Esophagus muscularis mucosa (tissue), 4 donors: Measurements from ENCODE around the gene PCP2. TPM values are rescaled to one million over a fixed set of nuclear protein-coding genes. Genes with fewer than 3 reads are reported as not detected.

Experiments used
- DNase-seq: peaks from one replicate; pipeline ENCODE4 v3.0.0-alpha.2; 2017; ENCODE audit errors: extremely low spot score
- H3K27ac ChIP-seq, 4 donors: fragments of 200-600 bp; sonication (generic); replicated peaks in 1 of 4; 1 replicate in 3 of 4; 2 replicates in 1 of 4; pipeline ENCODE4 v1.5.1; 2016 to 2019; ENCODE audit warnings: mild to moderate bottlenecking in 1 of 4
- H3K27me3 ChIP-seq, 4 donors: fragments of 200-600 bp; sonication (generic); one replicate each; pipeline versions ENCODE4 v1.5.1 to v1.6.0; 2016 to 2019
- H3K36me3 ChIP-seq, 4 donors: fragments of 200-600 bp; sonication (generic); one replicate each; pipeline ENCODE4 v1.5.1; 2016 to 2019
- H3K4me1 ChIP-seq, 4 donors: fragments of 200-600 bp; sonication (generic); one replicate each; pipeline ENCODE4 v1.5.1; 2016 to 2019
- H3K4me3 ChIP-seq, 4 donors: fragments of 200-600 bp; sonication (generic); 1 replicate in 2 of 4; 2 replicates in 2 of 4; pipeline ENCODE4 v1.5.1; 2016 to 2019; ENCODE audit warnings: mild to moderate bottlenecking in 4 of 4, moderate library complexity in 1 of 4
- H3K9me3 ChIP-seq, 4 donors: fragments of 200-600 bp; sonication (generic); 1 replicate in 3 of 4; 2 replicates in 1 of 4; pipeline ENCODE4 v1.5.1; 2016 to 2019
- EP300 ChIP-seq: sonication (generic); formaldehyde crosslinking; IDR thresholded peaks from one replicate; pipeline ENCODE4 v1.6.1; 2017; ENCODE audit warnings: antibody characterized with exemption
- POLR2A ChIP-seq: fragments of 450-650 bp; IDR thresholded peaks from one replicate; pipeline ENCODE4 v1.6.1; 2017; ENCODE audit warnings: antibody characterized with exemption, moderate library complexity, mild to moderate bottlenecking, low read depth
- POLR2AphosphoS5 ChIP-seq, 2 donors: sonication (generic); formaldehyde crosslinking; IDR thresholded peaks; one replicate each; pipeline ENCODE4 v1.6.1; 2017; ENCODE audit warnings: antibody characterized with exemption in 2 of 2
- WGBS: methylation state at CpG from one replicate; pipeline ENCODE4 v1.1.5; 2018; 5-methylcytosine and 5-hydroxymethylcytosine counted together
- intact Hi-C: fragments of 100-400 bp; cut with DNase I; formaldehyde crosslinking; loops from one replicate; pipeline ENCODE4 v1.15.1; 2023
- small RNA-seq, 3 donors: library from RNA; depleted of rRNA; stranded (forward); fragments of <200 nt; gene quantifications; one replicate each; pipeline ENCODE3, GENCODE V24; 2016
- total RNA-seq, 4 donors: library from RNA; depleted of rRNA; stranded (reverse); fragments of >200 nt; gene quantifications; one replicate each; pipeline versions ENCODE4 v1.1.0 to v1.2.1, GENCODE V29; 2016
- TF ChIP-seq, protein P1 (sequence below), 3 experiments: fragments of 200-600 bp in 2 of 3; fragments of 450-650 bp in 1 of 3; sonication (generic) in 2 of 3; IDR thresholded peaks; one replicate each; pipeline ENCODE4 v1.5.1; 2017 to 2019; ENCODE audit warnings: antibody characterized with exemption in 3 of 3, mild to moderate bottlenecking in 2 of 3, moderate library complexity in 1 of 3

The PCP2 gene
- total RNA-seq, 4 donors from 2014 or later, result not detected

DNA sequence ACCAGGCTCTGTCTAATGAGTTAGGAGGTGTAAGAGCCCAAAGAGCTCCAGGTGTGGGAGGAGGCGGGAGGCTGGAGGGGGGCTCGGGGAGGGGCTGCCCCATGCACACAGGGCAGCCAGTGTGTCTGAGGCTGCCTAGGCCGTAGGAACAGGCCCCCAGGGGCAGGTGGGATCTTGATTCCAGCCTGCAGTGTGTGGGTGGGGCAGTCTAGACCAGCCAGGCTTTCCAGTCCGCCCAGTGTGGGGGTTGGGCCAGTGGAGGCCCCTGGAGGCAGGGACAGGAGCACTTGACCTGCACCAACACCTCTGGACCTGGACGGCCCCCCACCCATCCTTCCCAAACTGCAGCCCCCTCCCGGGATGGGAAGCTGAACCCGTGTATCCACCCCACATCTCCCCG is 43.3 kb downstream of the PCP2 start:
- WGBS, result 71% methylated on average over 3 of the region's 8 CpGs

GRCh38 chr19:7589822-7590221 is 43.7 kb downstream of the PCP2 start:
- intact Hi-C loops, result no loop called here
- no peak for DNase-seq
- H3K9me3 ChIP-seq, result no peaks in the 10 kb centered on the region
- no peaks in the 10 kb centered on the region for H3K4me1 ChIP-seq
- no peak overlapping the region for H3K27ac ChIP-seq
- no peaks in the 10 kb centered on the region for H3K36me3 ChIP-seq
- H3K27me3 ChIP-seq, result peaks cover 0 to 45% (median 0%) of the 10 kb centered on the region in 4 donors
- TF ChIP-seq EP300 (no peak), POLR2A (no peak), POLR2AphosphoS5 (IDR thresholded peaks at IDR 0.05) (no peak)
- TF ChIP-seq, protein P1, sequence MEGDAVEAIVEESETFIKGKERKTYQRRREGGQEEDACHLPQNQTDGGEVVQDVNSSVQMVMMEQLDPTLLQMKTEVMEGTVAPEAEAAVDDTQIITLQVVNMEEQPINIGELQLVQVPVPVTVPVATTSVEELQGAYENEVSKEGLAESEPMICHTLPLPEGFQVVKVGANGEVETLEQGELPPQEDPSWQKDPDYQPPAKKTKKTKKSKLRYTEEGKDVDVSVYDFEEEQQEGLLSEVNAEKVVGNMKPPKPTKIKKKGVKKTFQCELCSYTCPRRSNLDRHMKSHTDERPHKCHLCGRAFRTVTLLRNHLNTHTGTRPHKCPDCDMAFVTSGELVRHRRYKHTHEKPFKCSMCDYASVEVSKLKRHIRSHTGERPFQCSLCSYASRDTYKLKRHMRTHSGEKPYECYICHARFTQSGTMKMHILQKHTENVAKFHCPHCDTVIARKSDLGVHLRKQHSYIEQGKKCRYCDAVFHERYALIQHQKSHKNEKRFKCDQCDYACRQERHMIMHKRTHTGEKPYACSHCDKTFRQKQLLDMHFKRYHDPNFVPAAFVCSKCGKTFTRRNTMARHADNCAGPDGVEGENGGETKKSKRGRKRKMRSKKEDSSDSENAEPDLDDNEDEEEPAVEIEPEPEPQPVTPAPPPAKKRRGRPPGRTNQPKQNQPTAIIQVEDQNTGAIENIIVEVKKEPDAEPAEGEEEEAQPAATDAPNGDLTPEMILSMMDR (IDR thresholded peaks at IDR 0.05), result no peak
- no peak overlapping the region for H3K4me3 ChIP-seq
- 89% methylated on average over 6 of the region's 7 CpGs for WGBS

More for the DNA sequence above, 43.3 kb downstream of the PCP2 start:
- intact Hi-C loops, result no loop called here
- peaks cover 0 to 49% (median 2%) of the 10 kb centered on the region in 4 donors for H3K27me3 ChIP-seq
- no peak overlapping the region for H3K27ac ChIP-seq
- TF ChIP-seq POLR2A (no peak), POLR2AphosphoS5 (IDR thresholded peaks at IDR 0.05) (no peak), EP300 (no peak)
- TF ChIP-seq, protein P1 (IDR thresholded peaks at IDR 0.05), result no peak
- H3K4me1 ChIP-seq, result peaks cover 0 to under 1% (median under 1%) of the 10 kb centered on the region in 4 donors
- no peaks in the 10 kb centered on the region for H3K36me3 ChIP-seq
- no peak overlapping the region for H3K4me3 ChIP-seq
- no peaks in the 10 kb centered on the region for H3K9me3 ChIP-seq
- DNase-seq, result no peak

DNA sequence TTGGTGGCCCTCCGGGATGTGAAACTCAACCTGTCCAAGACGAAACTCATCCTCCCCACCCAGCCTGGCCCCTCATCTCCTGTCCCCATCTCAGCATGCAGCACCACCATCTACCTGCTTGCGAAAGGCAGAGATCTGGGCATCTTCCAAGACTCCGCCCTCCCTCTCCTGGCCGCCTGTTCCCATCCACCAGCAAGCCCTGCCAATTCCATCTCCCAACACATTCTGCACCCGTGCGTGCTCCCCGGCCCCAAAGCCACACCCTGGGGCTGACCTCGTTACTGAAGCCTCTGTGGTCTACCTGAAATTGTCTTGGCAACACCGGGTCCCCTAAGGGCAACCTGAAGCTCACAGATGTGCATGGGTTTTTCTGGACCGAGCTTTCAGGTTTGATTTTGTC is 51.1 kb downstream of the PCP2 start:
- H3K4me1 ChIP-seq, result no peaks in the 10 kb centered on the region
- intact Hi-C loops, result no loop called here
- no peak for TF ChIP-seq EP300
- TF ChIP-seq POLR2AphosphoS5 (IDR thresholded peaks at IDR 0.05), result no peak
- TF ChIP-seq POLR2A, result no peak
- no peak overlapping the region for H3K27ac ChIP-seq
- DNase-seq, result no peak
- no peaks in the 10 kb centered on the region for H3K9me3 ChIP-seq
- 50% methylated on average over 11 of the region's 11 CpGs for WGBS
- no peaks in the 10 kb centered on the region for H3K27me3 ChIP-seq
- H3K4me3 ChIP-seq, result no peak overlapping the region
- no peaks in the 10 kb centered on the region for H3K36me3 ChIP-seq

Small RNA genes within 50 kb of the gene (small RNA-seq; reads per million reads assigned to genes)
- gene MIR6792, result 0 reads per million in 3 donors

Other genes starting within 250 kb of the PCP2 start
- gene PEX11G, start 144.7 kb downstream of the PCP2 start, total RNA-seq, result 1 to 10 TPM; 1.7 to 5.3 (median 3.7) TPM
- 100 to 1,000 TPM in 3 of 4 donors, 10 to 100 TPM in 1; 95.4 to 168 (median 137) TPM for gene ZNF358, start 117.6 kb downstream of the PCP2 start, total RNA-seq
- 10 to 100 TPM; 11.3 to 20.7 (median 14.4) TPM for gene MCOLN1, start 111.1 kb downstream of the PCP2 start, total RNA-seq
- gene PNPLA6, start 98.0 kb downstream of the PCP2 start, total RNA-seq, result 100 to 1,000 TPM in 2 of 4 donors, 10 to 100 TPM in 2; 58.1 to 156 (median 85.7) TPM
- under 1 TPM; 0.11 to 0.42 (median 0.18) TPM for gene CAMSAP3, start 37.9 kb downstream of the PCP2 start, total RNA-seq
- 10 to 100 TPM; 32.0 to 56.2 (median 44.5) TPM for gene XAB2, start 4.2 kb downstream of the PCP2 start, total RNA-seq
- gene PET100, start 3.9 kb downstream of the PCP2 start, total RNA-seq, result 10 to 100 TPM; 19.5 to 80.9 (median 26.2) TPM
- 10 to 100 TPM in 3 of 4 donors, 1 to 10 TPM in 1; 7.2 to 14.4 (median 11.7) TPM for gene STXBP2, start 3.4 kb upstream of the PCP2 start, total RNA-seq
- 1 to 10 TPM in 1 of 4 donors, not detected in 3; 1.3 TPM for gene RETN, start 35.3 kb upstream of the PCP2 start, total RNA-seq
- 1 to 10 TPM in 1 of 4 donors, under 1 TPM in 2, not detected in 1; 0.34 to 2.0 (median 0.42) TPM for gene MCEMP1, start 43.4 kb upstream of the PCP2 start, total RNA-seq
- gene TRAPPC5, start 47.1 kb upstream of the PCP2 start, total RNA-seq, result 10 to 100 TPM; 12.5 to 84.7 (median 64.8) TPM
- gene FCER2, start 68.4 kb upstream of the PCP2 start, total RNA-seq, result under 1 TPM in 1 of 4 donors, not detected in 3; 0.29 TPM
- 1 to 10 TPM in 3 of 4 donors, under 1 TPM in 1; 0.75 to 2.5 (median 1.8) TPM for gene CLEC4G, start 98.4 kb upstream of the PCP2 start, total RNA-seq
- gene CD209, start 113.8 kb upstream of the PCP2 start, total RNA-seq, result 10 to 100 TPM in 1 of 4 donors, 1 to 10 TPM in 3; 4.0 to 13.1 (median 8.4) TPM
- gene CLEC4M, start 129.5 kb upstream of the PCP2 start, total RNA-seq, result not detected
- 10 to 100 TPM; 19.9 to 42.0 (median 29.2) TPM for gene EVI5L, start 196.5 kb upstream of the PCP2 start, total RNA-seq
- under 1 TPM in 1 of 4 donors, not detected in 3; 0.52 TPM for gene PRR36, start 240.7 kb upstream of the PCP2 start, total RNA-seq